Liver (tissue), 9 donors: ENCODE results near the gene SCGB1C2. TPM values are rescaled to one million over a fixed set of nuclear protein-coding genes. Genes with fewer than 3 reads are reported as not detected.

Source experiments
- DNase-seq: peaks from one replicate; pipeline ENCODE4 v3.0.0-alpha.2; 2017; ENCODE audit warnings: low spot score
- H3K27ac ChIP-seq, 2 donors: one replicate each; pipeline ENCODE4 v1.7.0; 2013; ENCODE audit warnings: inconsistent platforms in 2 of 2, low read length in 2 of 2, control low read depth in 1 of 2, low read depth in 1 of 2, mild to moderate bottlenecking in 1 of 2
- H3K27me3 ChIP-seq, 4 donors: one replicate each; pipeline versions ENCODE4 v1.6.1 to v1.7.0; 2013; ENCODE audit warnings: low read length in 3 of 4, inconsistent platforms in 1 of 4, mild to moderate bottlenecking in 1 of 4, moderate library complexity in 1 of 4; ENCODE audit not compliant: control insufficient read depth in 4 of 4, insufficient read depth in 4 of 4
- H3K36me3 ChIP-seq, 4 donors: one replicate each; pipeline versions ENCODE4 v1.6.1 to v1.7.0; 2013; ENCODE audit warnings: low read length in 3 of 4, mild to moderate bottlenecking in 3 of 4, low read depth in 1 of 4, moderate library complexity in 1 of 4; ENCODE audit not compliant: control insufficient read depth in 4 of 4, insufficient read depth in 3 of 4
- H3K4me1 ChIP-seq, 4 donors: one replicate each; pipeline versions ENCODE4 v1.6.1 to v1.7.0; 2013; ENCODE audit warnings: low read length in 3 of 4, mild to moderate bottlenecking in 3 of 4, moderate library complexity in 1 of 4; ENCODE audit not compliant: control insufficient read depth in 4 of 4, insufficient read depth in 4 of 4
- H3K4me3 ChIP-seq, 3 donors: one replicate each; pipeline versions ENCODE4 v1.6.1 to v1.7.0; 2013; ENCODE audit warnings: low read length in 3 of 3, control low read depth in 1 of 3, low read depth in 1 of 3, mild to moderate bottlenecking in 1 of 3
- H3K9ac ChIP-seq, 2 donors: one replicate each; pipeline ENCODE4 v1.7.0; 2013; ENCODE audit warnings: low read length in 2 of 2, mild to moderate bottlenecking in 2 of 2, moderate library complexity in 2 of 2, control low read depth in 1 of 2, low read depth in 1 of 2
- H3K9me3 ChIP-seq, 4 donors: one replicate each; pipeline versions ENCODE4 v1.6.1 to v1.7.0; 2013; ENCODE audit warnings: low read length in 3 of 4; ENCODE audit not compliant: control insufficient read depth in 4 of 4
- EGR1 ChIP-seq, 2 donors: IDR thresholded peaks; 2 replicates each; pipeline ENCODE4 v1.6.1; 2016 to 2018; ENCODE audit warnings: antibody characterized with exemption in 2 of 2, low read depth in 2 of 2
- FOXA1 ChIP-seq: IDR thresholded peaks from 2 replicates; pipeline ENCODE4 v1.6.1; 2016; ENCODE audit warnings: antibody characterized with exemption
- FOXA2 ChIP-seq: IDR thresholded peaks from 2 replicates; pipeline ENCODE4 v1.6.1; 2016; ENCODE audit warnings: antibody characterized with exemption
- GABPA ChIP-seq, 2 donors: IDR thresholded peaks in 1 of 2; conservative IDR thresholded peaks in 1 of 2; 2 replicates each; pipeline ENCODE4 v1.6.1; 2016; ENCODE audit warnings: antibody characterized with exemption in 2 of 2, mild to moderate bottlenecking in 1 of 2, moderate library complexity in 1 of 2
- HNF4A ChIP-seq, 2 donors: conservative IDR thresholded peaks; 2 replicates each; pipeline ENCODE4 v1.6.1; 2016; ENCODE audit warnings: antibody characterized with exemption in 2 of 2, mild to moderate bottlenecking in 2 of 2
- HNF4G ChIP-seq: IDR thresholded peaks from 2 replicates; pipeline ENCODE4 v1.6.1; 2016; ENCODE audit warnings: antibody characterized with exemption
- JUND ChIP-seq, 2 donors: IDR thresholded peaks; 2 replicates each; pipeline ENCODE4 v1.6.1; 2016; ENCODE audit warnings: antibody characterized with exemption in 2 of 2
- NR2F2 ChIP-seq: IDR thresholded peaks from 2 replicates; pipeline ENCODE4 v1.6.1; 2016; ENCODE audit warnings: antibody characterized with exemption
- RAD21 ChIP-seq, 2 donors: IDR thresholded peaks; 2 replicates each; pipeline ENCODE4 v1.6.1; 2016; ENCODE audit warnings: antibody characterized with exemption in 2 of 2, mild to moderate bottlenecking in 2 of 2
- RXRA ChIP-seq, 2 donors: IDR thresholded peaks; 2 replicates each; pipeline ENCODE4 v1.6.1; 2017 to 2018; ENCODE audit warnings: antibody characterized with exemption in 2 of 2, mild to moderate bottlenecking in 1 of 2
- SP1 ChIP-seq: IDR thresholded peaks from 2 replicates; pipeline ENCODE4 v1.6.1; 2018; ENCODE audit warnings: antibody characterized with exemption, mild to moderate bottlenecking
- TAF1 ChIP-seq: conservative IDR thresholded peaks from 2 replicates; pipeline ENCODE4 v1.6.1; 2016; ENCODE audit warnings: antibody characterized with exemption, mild to moderate bottlenecking
- YY1 ChIP-seq: IDR thresholded peaks from 2 replicates; pipeline ENCODE4 v1.6.1; 2016; ENCODE audit warnings: antibody characterized with exemption, mild to moderate bottlenecking
- WGBS: extraction: QIAGEN DNeasy Blood & Tissue Kit; methylation state at CpG from one replicate; pipeline ENCODE4 v1.1.7; 2013; 5-methylcytosine and 5-hydroxymethylcytosine counted together
- polyA plus RNA-seq, 2 donors: library from polyadenylated mRNA; stranded (reverse) in 1 of 2; unstranded in 1 of 2; fragments of 200-250 nt in 1 of 2; fragments of >200 nt in 1 of 2; fragmentation: Nextera tagmentation in 1 of 2; extraction: Ambion mirVana in 1 of 2; gene quantifications; one replicate each; pipeline versions ENCODE4 v1.2.1 to v1.2.3, GENCODE V29; 2013 to 2015
- total RNA-seq, 2 donors: library from RNA; depleted of rRNA; stranded (reverse); fragments of >200 nt; gene quantifications; one replicate each; pipeline ENCODE4 v1.2.3, GENCODE V29; 2014
- TF ChIP-seq, protein P1 (sequence below): fragments of 150-350 bp; IDR thresholded peaks from 2 replicates; pipeline ENCODE4 v1.5.1; 2017; ENCODE audit warnings: improper control_type of control experiment, low read depth, low read length; ENCODE audit not compliant: missing input control
- TF ChIP-seq, protein P2 (sequence below): IDR thresholded peaks from 2 replicates; pipeline ENCODE4 v1.6.1; 2016; ENCODE audit warnings: antibody characterized with exemption, mild to moderate bottlenecking
- TF ChIP-seq, protein P3 (sequence below): IDR thresholded peaks from 2 replicates; pipeline ENCODE4 v1.6.1; 2016; ENCODE audit warnings: antibody characterized with exemption
- TF ChIP-seq, protein P4 (sequence below): IDR thresholded peaks from 2 replicates; pipeline ENCODE4 v1.6.1; 2016; ENCODE audit warnings: antibody characterized with exemption
- TF ChIP-seq, protein P5 (sequence below): IDR thresholded peaks from 2 replicates; pipeline ENCODE4 v1.6.1; 2016; ENCODE audit warnings: antibody characterized with exemption
- donor health status: healthy.
- donor health status: healthy.
- donor health status: healthy.
- donor health status: healthy.
- donor health status: healthy.

SCGB1C2 gene
- total and polyA plus RNA-seq, 4 donors = not detected

DNA sequence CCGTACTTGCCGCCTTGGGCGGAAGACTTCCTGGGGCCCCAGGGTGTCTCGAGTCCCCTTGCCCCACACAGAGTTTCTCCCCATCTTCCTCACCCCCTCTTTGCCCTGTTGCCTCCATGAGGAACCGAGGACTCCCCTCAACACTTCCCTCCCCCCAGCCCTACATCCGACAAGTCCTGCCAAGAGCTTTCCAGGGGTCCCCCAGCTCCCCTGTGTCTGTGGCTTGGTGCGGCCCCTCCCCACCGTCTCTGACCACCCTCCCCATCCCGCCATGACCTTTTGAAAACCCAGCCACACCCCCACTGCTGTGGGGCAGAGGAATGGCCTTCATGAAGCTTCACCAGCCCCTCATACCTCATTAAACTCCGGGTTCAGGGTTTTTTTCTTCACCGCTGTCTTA, 11.4 kb downstream of the SCGB1C2 start (continued):
- no peak for TF ChIP-seq HNF4A (conservative IDR thresholded peaks at IDR 0.05)
- no peak for TF ChIP-seq HNF4G
- no peak for TF ChIP-seq EGR1 (IDR thresholded peaks at IDR 0.05; ENCODE audit: low read depth in 2 of 2)
- no peak for TF ChIP-seq TAF1
- no peak for TF ChIP-seq RAD21 (IDR thresholded peaks at IDR 0.05)
- TF ChIP-seq, protein P1, sequence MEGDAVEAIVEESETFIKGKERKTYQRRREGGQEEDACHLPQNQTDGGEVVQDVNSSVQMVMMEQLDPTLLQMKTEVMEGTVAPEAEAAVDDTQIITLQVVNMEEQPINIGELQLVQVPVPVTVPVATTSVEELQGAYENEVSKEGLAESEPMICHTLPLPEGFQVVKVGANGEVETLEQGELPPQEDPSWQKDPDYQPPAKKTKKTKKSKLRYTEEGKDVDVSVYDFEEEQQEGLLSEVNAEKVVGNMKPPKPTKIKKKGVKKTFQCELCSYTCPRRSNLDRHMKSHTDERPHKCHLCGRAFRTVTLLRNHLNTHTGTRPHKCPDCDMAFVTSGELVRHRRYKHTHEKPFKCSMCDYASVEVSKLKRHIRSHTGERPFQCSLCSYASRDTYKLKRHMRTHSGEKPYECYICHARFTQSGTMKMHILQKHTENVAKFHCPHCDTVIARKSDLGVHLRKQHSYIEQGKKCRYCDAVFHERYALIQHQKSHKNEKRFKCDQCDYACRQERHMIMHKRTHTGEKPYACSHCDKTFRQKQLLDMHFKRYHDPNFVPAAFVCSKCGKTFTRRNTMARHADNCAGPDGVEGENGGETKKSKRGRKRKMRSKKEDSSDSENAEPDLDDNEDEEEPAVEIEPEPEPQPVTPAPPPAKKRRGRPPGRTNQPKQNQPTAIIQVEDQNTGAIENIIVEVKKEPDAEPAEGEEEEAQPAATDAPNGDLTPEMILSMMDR = no peak
- TF ChIP-seq FOXA1 = no peak
- no peak for TF ChIP-seq GABPA (IDR thresholded peaks at IDR 0.05 in 1 of 2, conservative IDR thresholded peaks at IDR 0.05 in 1 of 2)

DNA sequence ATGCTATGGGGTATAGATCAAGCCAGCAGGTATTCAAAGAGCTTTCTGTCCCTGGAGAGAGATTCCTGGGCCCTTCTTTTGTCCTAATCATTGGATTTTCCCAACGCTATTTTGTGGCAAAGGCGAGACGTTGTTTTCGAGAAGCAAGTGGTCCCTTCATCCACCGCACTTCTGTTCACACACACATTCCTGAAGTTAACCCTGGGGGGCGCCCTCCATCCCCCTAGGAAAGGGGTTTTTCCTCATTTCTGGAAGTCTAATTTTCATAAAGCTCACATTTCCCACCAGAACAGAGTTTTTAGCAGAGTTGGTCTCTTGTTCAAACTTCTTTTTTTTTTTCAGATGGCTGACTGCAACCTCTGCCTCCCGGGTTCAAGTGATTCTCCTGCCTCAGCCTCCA, 11.9 kb downstream of the SCGB1C2 start:
- Histone ChIP-seq H3K9me3 (no peaks in the 10 kb centered on the region), H3K4me3 (no peak overlapping the region), H3K36me3 (no peaks in the 10 kb centered on the region), H3K9ac (no peak overlapping the region), H3K4me1 (peaks cover 3 to 12% (median 11%) of the 10 kb centered on the region in 4 donors), H3K27ac (no peak overlapping the region), H3K27me3 (no peaks in the 10 kb centered on the region)
- TF ChIP-seq NR2F2 (no peak), FOXA2 (no peak), SP1 (no peak), RXRA (IDR thresholded peaks at IDR 0.05) (no peak)
- WGBS = 95% methylated on average over 7 of the region's 7 CpGs
- DNase-seq = no peak

DNA sequence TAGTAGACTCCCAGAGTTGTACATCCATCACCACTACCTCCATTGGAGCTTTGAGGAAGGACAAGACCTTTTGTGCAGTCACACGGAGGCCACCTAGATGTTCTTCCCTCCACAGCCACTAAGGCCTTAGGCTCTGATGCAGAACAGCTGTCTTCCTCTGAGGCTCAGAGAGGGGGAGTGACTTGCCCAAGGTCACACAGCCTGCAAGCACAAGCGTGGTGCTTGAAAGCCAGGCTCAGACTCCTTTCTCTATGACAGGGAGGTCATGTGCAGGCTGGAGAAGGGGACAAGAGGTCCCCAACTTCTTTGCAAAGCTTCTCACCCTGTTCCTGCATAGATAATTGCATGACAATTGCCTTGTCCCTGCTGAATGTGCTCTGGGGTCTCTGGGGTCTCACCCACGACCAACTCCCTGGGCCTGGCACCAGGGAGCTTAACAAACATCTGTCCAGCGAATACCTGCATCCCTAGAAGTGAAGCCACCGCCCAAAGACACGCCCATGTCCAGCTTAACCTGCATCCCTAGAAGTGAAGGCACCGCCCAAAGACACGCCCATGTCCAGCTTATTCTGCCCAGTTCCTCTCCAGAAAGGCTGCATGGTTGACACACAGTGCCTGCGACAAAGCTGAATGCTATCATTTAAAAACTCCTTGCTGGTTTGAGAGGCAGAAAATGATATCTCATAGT, 12.7 kb downstream of the SCGB1C2 start:
- no peak overlapping the region for H3K4me3 ChIP-seq
- H3K36me3 ChIP-seq = no peaks in the 10 kb centered on the region
- H3K4me1 ChIP-seq = peaks cover 3 to 12% (median 11%) of the 10 kb centered on the region in 4 donors
- H3K27ac ChIP-seq = no peak overlapping the region
- WGBS = 91% methylated on average over 9 of the region's 9 CpGs
- DNase-seq = no peak
- no peaks in the 10 kb centered on the region for H3K9me3 ChIP-seq
- H3K27me3 ChIP-seq = no peaks in the 10 kb centered on the region
- no peak overlapping the region for H3K9ac ChIP-seq
- TF ChIP-seq RXRA (IDR thresholded peaks at IDR 0.05) (no peak), SP1 (no peak), HNF4A (conservative IDR thresholded peaks at IDR 0.05) (no peak), EGR1 (IDR thresholded peaks at IDR 0.05; ENCODE audit: low read depth in 2 of 2) (no peak), FOXA2 (no peak), NR2F2 (no peak), FOXA1 (no peak), YY1 (no peak), RAD21 (IDR thresholded peaks at IDR 0.05) (no peak), TAF1 (no peak), JUND (IDR thresholded peaks at IDR 0.05) (no peak), GABPA (IDR thresholded peaks at IDR 0.05 in 1 of 2, conservative IDR thresholded peaks at IDR 0.05 in 1 of 2) (no peak), HNF4G (no peak)
- TF ChIP-seq, protein P2, sequence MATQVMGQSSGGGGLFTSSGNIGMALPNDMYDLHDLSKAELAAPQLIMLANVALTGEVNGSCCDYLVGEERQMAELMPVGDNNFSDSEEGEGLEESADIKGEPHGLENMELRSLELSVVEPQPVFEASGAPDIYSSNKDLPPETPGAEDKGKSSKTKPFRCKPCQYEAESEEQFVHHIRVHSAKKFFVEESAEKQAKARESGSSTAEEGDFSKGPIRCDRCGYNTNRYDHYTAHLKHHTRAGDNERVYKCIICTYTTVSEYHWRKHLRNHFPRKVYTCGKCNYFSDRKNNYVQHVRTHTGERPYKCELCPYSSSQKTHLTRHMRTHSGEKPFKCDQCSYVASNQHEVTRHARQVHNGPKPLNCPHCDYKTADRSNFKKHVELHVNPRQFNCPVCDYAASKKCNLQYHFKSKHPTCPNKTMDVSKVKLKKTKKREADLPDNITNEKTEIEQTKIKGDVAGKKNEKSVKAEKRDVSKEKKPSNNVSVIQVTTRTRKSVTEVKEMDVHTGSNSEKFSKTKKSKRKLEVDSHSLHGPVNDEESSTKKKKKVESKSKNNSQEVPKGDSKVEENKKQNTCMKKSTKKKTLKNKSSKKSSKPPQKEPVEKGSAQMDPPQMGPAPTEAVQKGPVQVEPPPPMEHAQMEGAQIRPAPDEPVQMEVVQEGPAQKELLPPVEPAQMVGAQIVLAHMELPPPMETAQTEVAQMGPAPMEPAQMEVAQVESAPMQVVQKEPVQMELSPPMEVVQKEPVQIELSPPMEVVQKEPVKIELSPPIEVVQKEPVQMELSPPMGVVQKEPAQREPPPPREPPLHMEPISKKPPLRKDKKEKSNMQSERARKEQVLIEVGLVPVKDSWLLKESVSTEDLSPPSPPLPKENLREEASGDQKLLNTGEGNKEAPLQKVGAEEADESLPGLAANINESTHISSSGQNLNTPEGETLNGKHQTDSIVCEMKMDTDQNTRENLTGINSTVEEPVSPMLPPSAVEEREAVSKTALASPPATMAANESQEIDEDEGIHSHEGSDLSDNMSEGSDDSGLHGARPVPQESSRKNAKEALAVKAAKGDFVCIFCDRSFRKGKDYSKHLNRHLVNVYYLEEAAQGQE = no peak
- TF ChIP-seq, protein P3, sequence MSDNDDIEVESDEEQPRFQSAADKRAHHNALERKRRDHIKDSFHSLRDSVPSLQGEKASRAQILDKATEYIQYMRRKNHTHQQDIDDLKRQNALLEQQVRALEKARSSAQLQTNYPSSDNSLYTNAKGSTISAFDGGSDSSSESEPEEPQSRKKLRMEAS = no peak
- TF ChIP-seq, protein P4, sequence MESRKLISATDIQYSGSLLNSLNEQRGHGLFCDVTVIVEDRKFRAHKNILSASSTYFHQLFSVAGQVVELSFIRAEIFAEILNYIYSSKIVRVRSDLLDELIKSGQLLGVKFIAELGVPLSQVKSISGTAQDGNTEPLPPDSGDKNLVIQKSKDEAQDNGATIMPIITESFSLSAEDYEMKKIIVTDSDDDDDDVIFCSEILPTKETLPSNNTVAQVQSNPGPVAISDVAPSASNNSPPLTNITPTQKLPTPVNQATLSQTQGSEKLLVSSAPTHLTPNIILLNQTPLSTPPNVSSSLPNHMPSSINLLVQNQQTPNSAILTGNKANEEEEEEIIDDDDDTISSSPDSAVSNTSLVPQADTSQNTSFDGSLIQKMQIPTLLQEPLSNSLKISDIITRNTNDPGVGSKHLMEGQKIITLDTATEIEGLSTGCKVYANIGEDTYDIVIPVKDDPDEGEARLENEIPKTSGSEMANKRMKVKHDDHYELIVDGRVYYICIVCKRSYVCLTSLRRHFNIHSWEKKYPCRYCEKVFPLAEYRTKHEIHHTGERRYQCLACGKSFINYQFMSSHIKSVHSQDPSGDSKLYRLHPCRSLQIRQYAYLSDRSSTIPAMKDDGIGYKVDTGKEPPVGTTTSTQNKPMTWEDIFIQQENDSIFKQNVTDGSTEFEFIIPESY = no peak
- TF ChIP-seq, protein P1 = no peak
- TF ChIP-seq, protein P5, sequence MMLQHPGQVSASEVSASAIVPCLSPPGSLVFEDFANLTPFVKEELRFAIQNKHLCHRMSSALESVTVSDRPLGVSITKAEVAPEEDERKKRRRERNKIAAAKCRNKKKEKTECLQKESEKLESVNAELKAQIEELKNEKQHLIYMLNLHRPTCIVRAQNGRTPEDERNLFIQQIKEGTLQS = no peak
